Upper lobe of left lung (tissue), 4 donors: ENCODE results near the gene CEP95.
"Not testable (repeated sequence)": the region's sequence is repeated elsewhere in the genome, so short reads cannot be mapped to it uniquely, and the experiment has no call there.

Experiments used
- CTCF ChIP-seq, 6 experiments: fragments of 450-650 bp in 4 of 6; fragments of 200-600 bp in 2 of 6; sonication (generic) in 2 of 6; IDR thresholded peaks; one replicate each; pipeline ENCODE4 v1.5.1; 2016 to 2019; ENCODE audit warnings: antibody characterized with exemption in 6 of 6
- EP300 ChIP-seq, 4 donors: sonication (generic); formaldehyde crosslinking; IDR thresholded peaks; one replicate each; pipeline ENCODE4 v1.5.1; 2017; ENCODE audit warnings: antibody characterized with exemption in 4 of 4, control low read depth in 2 of 4
- POLR2A ChIP-seq, 4 donors: fragments of 450-650 bp; IDR thresholded peaks; one replicate each; pipeline ENCODE4 v1.5.1; 2016 to 2017; ENCODE audit warnings: antibody characterized with exemption in 4 of 4, mild to moderate bottlenecking in 2 of 4

- not testable (repeated sequence) for TF ChIP-seq POLR2A, CTCF, EP300 (IDR thresholded peaks at IDR 0.05)
Observed at GRCh38 chr17:64495300-64495699, 11.5 kb upstream of the CEP95 start.
